Type B pancreatic cell (in vitro differentiated cells): ENCODE data around the gene SUCO. TPM values are rescaled to one million over a fixed set of nuclear protein-coding genes. Genes with fewer than 3 reads are reported as not detected.

Source experiments
- DNase-seq: peaks from one replicate; pipeline ENCODE4 v3.0.0; 2021; ENCODE audit warnings: mixed read lengths; ENCODE audit not compliant: unreplicated experiment; ENCODE audit errors: extremely low spot score
- H3K27ac Mint-ChIP-seq: 2 replicates; pipeline ENCODE4 v1.8.0; 2021; ENCODE audit warnings: mild to moderate bottlenecking, mixed read lengths
- H3K27me3 Mint-ChIP-seq: 2 replicates; pipeline ENCODE4 v1.8.0; 2021; ENCODE audit warnings: mixed read lengths
- H3K36me3 Mint-ChIP-seq: 2 replicates; pipeline ENCODE4 v1.8.0; 2021; ENCODE audit warnings: mixed read lengths
- H3K4me1 Mint-ChIP-seq: one replicate; pipeline ENCODE4 v1.8.0; 2021; ENCODE audit warnings: mixed read lengths; ENCODE audit not compliant: unreplicated experiment
- H3K4me3 Mint-ChIP-seq: 2 replicates; pipeline ENCODE4 v1.8.0; 2021; ENCODE audit warnings: mild to moderate bottlenecking, mixed read lengths
- H3K9me3 Mint-ChIP-seq: 2 replicates; pipeline ENCODE4 v1.8.0; 2021; ENCODE audit warnings: mixed read lengths
- CTCF ChIP-seq: fragments of 200-600 bp; sonication (generic); conservative IDR thresholded peaks from 2 replicates; pipeline ENCODE4 v1.5.0; 2021; ENCODE audit warnings: antibody characterized with exemption, mild to moderate bottlenecking
- total RNA-seq: library from RNA; stranded (reverse); gene quantifications from 2 replicates; pipeline ENCODE4 v1.2.1, GENCODE V29; 2021; ENCODE audit warnings: low replicate concordance

Gene SUCO
- total RNA-seq, 1 donor from 2014 or later: 88.3 TPM

- H3K4me1 Mint-ChIP-seq: no peaks in the 10 kb centered on the region
- H3K4me3 Mint-ChIP-seq: no peak overlapping the region
- peaks cover 34% of the 10 kb centered on the region for H3K36me3 Mint-ChIP-seq
- no peak overlapping the region for H3K27ac Mint-ChIP-seq
- DNase-seq: no peak
- no peaks in the 10 kb centered on the region for H3K27me3 Mint-ChIP-seq
- no peaks in the 10 kb centered on the region for H3K9me3 Mint-ChIP-seq
- TF ChIP-seq CTCF: no peak
These were observed 48.3 kb downstream of the SUCO start for GRCh38 chr1:172581273-172581672.

GRCh38 chr1:172581779-172582178 lies 48.8 kb downstream of the SUCO start:
- peaks cover 34% of the 10 kb centered on the region for H3K36me3 Mint-ChIP-seq
- TF ChIP-seq CTCF: no peak

GRCh38 chr1:172582889-172583288 lies 49.9 kb downstream of the SUCO start:
- Mint-ChIP-seq H3K4me1 (no peaks in the 10 kb centered on the region), H3K27ac (no peak overlapping the region), H3K4me3 (no peak overlapping the region), H3K9me3 (no peaks in the 10 kb centered on the region), H3K36me3 (peaks cover 37% of the 10 kb centered on the region), H3K27me3 (no peaks in the 10 kb centered on the region)
- no peak for TF ChIP-seq CTCF
- DNase-seq: no peak

More at GRCh38 chr1:172581779-172582178, 48.8 kb downstream of the SUCO start:
- Mint-ChIP-seq H3K4me1 (no peaks in the 10 kb centered on the region), H3K27ac (no peak overlapping the region), H3K27me3 (no peaks in the 10 kb centered on the region), H3K9me3 (no peaks in the 10 kb centered on the region), H3K4me3 (no peak overlapping the region)
- no peak for DNase-seq

- Mint-ChIP-seq H3K36me3 (peaks cover 43% of the 10 kb centered on the region), H3K4me1 (no peaks in the 10 kb centered on the region), H3K9me3 (no peaks in the 10 kb centered on the region), H3K27ac (no peak overlapping the region), H3K27me3 (no peaks in the 10 kb centered on the region), H3K4me3 (no peak overlapping the region)
- DNase-seq: no peak
- TF ChIP-seq CTCF: no peak
These were observed 52.4 kb downstream of the SUCO start for GRCh38 chr1:172585348-172585747.

GRCh38 chr1:172585861-172586260 lies 52.9 kb downstream of the SUCO start:
- H3K27ac Mint-ChIP-seq: no peak overlapping the region
- no peak for DNase-seq
- H3K27me3 Mint-ChIP-seq: no peaks in the 10 kb centered on the region
- H3K4me1 Mint-ChIP-seq: no peaks in the 10 kb centered on the region
- H3K4me3 Mint-ChIP-seq: no peak overlapping the region
- peaks cover 48% of the 10 kb centered on the region for H3K36me3 Mint-ChIP-seq
- TF ChIP-seq CTCF: no peak
- H3K9me3 Mint-ChIP-seq: no peaks in the 10 kb centered on the region
